MM.1S (cell line): ENCODE results near the gene PSTPIP2.
"Not testable (repeated sequence)": the region's sequence is repeated elsewhere in the genome, so short reads cannot be mapped to it uniquely, and the experiment has no call there.

ENCODE experiments used
- DNase-seq: peaks from one replicate; pipeline ENCODE4 v3.0.0-alpha.2; 2015
- H2AFZ ChIP-seq: fragments of 300-600 bp; sonication (generic); 2 replicates; pipeline ENCODE4 v1.6.0; 2016; ENCODE audit warnings: antibody characterized with exemption, low read length
- H3F3A ChIP-seq: fragments of 300-600 bp; sonication (generic); 2 replicates; pipeline ENCODE4 v1.6.1; 2016; ENCODE audit warnings: mild to moderate bottlenecking, antibody characterized with exemption, low read length, moderate library complexity, mixed read lengths; ENCODE audit not compliant: insufficient read depth
- H3K27ac ChIP-seq: fragments of 300-600 bp; sonication (generic); 2 replicates; pipeline ENCODE4 v1.5.1; 2016; ENCODE audit warnings: mild to moderate bottlenecking, low read length
- H3K27me3 ChIP-seq: fragments of 300-600 bp; sonication (generic); replicated peaks from 2 replicates; pipeline ENCODE4 v1.6.0; 2016; ENCODE audit warnings: low read length; ENCODE audit not compliant: insufficient read depth
- H3K36me3 ChIP-seq: fragments of 300-600 bp; sonication (generic); replicated peaks from 2 replicates; pipeline ENCODE4 v1.6.1; 2016; ENCODE audit warnings: mild to moderate bottlenecking, low read length, mixed read lengths; ENCODE audit not compliant: insufficient read depth
- H3K4me1 ChIP-seq: fragments of 300-600 bp; sonication (generic); 2 replicates; pipeline ENCODE4 v1.6.1; 2016; ENCODE audit warnings: low read length, mixed read lengths
- H3K4me2 ChIP-seq: fragments of 300-600 bp; sonication (generic); 2 replicates; pipeline ENCODE4 v1.6.0; 2016; ENCODE audit warnings: low read depth, low read length
- H3K4me3 ChIP-seq: fragments of 300-600 bp; sonication (generic); 2 replicates; pipeline ENCODE4 v1.5.1; 2016; ENCODE audit warnings: low read length, mixed read lengths
- H3K79me2 ChIP-seq: fragments of 300-600 bp; sonication (generic); 2 replicates; pipeline ENCODE4 v1.6.1; 2016; ENCODE audit warnings: mixed run types, low read length, mixed read lengths
- H3K9ac ChIP-seq: fragments of 300-600 bp; sonication (generic); 2 replicates; pipeline ENCODE4 v1.6.1; 2016; ENCODE audit warnings: low read length, mixed read lengths
- H3K9me2 ChIP-seq: fragments of 300-600 bp; sonication (generic); replicated peaks from 2 replicates; pipeline ENCODE4 v1.6.1; 2016; ENCODE audit warnings: mild to moderate bottlenecking, low read length, mixed read lengths; ENCODE audit not compliant: insufficient read depth
- H3K9me3 ChIP-seq: fragments of 300-600 bp; sonication (generic); replicated peaks from 2 replicates; pipeline ENCODE4 v1.6.1; 2016; ENCODE audit warnings: mild to moderate bottlenecking, low read length, mixed read lengths; ENCODE audit not compliant: insufficient read depth
- H4K20me1 ChIP-seq: fragments of 300-600 bp; sonication (generic); 2 replicates; pipeline ENCODE4 v1.6.1; 2016; ENCODE audit warnings: mild to moderate bottlenecking, low read length, moderate library complexity, mixed read lengths; ENCODE audit not compliant: insufficient read depth
- EZH2 ChIP-seq: fragments of 300-600 bp; sonication (generic); optimal IDR thresholded peaks from 2 replicates; pipeline ENCODE3; 2017; ENCODE audit warnings: low read depth, mild to moderate bottlenecking, antibody characterized with exemption, low read length, mixed read lengths
- EZH2phosphoT487 ChIP-seq: fragments of 300-600 bp; sonication (generic); IDR thresholded peaks from 2 replicates; pipeline ENCODE4 v1.6.1; 2018; ENCODE audit warnings: antibody characterized with exemption, low read length
- TF ChIP-seq, protein P1 (sequence below): fragments of 300-600 bp; sonication (generic); IDR thresholded peaks from 2 replicates; pipeline ENCODE4 v1.5.1; 2016; ENCODE audit warnings: antibody characterized with exemption, low read length, mixed read lengths

The PSTPIP2 gene

DNA sequence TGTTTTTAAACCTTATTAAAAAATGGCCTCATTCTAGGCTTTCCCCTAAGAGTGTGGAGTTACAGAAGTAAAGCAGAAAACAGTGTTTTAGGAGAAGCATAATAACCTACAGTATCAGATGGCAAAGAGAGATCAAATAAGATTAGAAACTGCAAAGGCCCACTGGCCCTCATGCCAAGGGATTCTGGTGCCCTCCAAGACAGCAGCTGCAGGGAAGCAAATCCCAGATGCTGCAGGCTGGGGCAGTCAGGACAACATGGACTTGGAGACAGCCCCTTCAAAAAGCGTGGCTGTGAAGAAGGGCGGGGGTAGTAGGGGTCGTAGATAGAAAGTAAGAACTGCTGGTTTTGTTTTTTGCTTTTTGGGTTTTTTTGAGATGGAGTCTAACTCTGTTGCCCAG, 76.6 kb downstream of the PSTPIP2 start:
- no peak overlapping the region for H3K27ac ChIP-seq
- H3K79me2 ChIP-seq: no peaks in the 10 kb centered on the region
- no peaks in the 10 kb centered on the region for H3K9me2 ChIP-seq
- no peak overlapping the region for H3K4me3 ChIP-seq
- no peaks in the 10 kb centered on the region for H3K9me3 ChIP-seq
- TF ChIP-seq EZH2phosphoT487: no peak
- TF ChIP-seq, protein P1, sequence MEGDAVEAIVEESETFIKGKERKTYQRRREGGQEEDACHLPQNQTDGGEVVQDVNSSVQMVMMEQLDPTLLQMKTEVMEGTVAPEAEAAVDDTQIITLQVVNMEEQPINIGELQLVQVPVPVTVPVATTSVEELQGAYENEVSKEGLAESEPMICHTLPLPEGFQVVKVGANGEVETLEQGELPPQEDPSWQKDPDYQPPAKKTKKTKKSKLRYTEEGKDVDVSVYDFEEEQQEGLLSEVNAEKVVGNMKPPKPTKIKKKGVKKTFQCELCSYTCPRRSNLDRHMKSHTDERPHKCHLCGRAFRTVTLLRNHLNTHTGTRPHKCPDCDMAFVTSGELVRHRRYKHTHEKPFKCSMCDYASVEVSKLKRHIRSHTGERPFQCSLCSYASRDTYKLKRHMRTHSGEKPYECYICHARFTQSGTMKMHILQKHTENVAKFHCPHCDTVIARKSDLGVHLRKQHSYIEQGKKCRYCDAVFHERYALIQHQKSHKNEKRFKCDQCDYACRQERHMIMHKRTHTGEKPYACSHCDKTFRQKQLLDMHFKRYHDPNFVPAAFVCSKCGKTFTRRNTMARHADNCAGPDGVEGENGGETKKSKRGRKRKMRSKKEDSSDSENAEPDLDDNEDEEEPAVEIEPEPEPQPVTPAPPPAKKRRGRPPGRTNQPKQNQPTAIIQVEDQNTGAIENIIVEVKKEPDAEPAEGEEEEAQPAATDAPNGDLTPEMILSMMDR: no peak
- H2AFZ ChIP-seq: no peak overlapping the region
- H3K4me2 ChIP-seq: no peak overlapping the region
- no peaks in the 10 kb centered on the region for H3K36me3 ChIP-seq
- no peak for DNase-seq
- no peak overlapping the region for H3K9ac ChIP-seq
- no peaks in the 10 kb centered on the region for H3K27me3 ChIP-seq
- no peaks in the 10 kb centered on the region for H3F3A ChIP-seq
- H4K20me1 ChIP-seq: no peaks in the 10 kb centered on the region
- H3K4me1 ChIP-seq: no peaks in the 10 kb centered on the region

DNA sequence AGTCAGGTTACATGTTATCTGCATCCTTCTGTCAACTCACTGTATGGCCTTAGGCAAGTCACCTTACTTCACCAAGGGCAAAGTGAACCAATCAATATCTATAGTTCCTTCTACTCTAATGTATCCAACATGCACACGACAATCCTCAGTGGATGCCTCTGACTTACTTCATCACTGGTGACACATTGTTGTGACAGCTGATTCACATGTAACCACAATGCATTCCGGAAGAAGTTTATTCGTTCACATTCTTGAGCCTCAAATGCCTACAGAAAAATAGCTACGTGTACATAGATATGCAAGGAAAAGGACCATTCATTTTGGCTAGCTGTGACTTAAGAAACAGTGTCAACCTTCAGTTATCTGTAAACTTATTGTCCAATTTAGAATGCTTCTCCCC, 78.6 kb downstream of the PSTPIP2 start:
- no peak for DNase-seq

DNA sequence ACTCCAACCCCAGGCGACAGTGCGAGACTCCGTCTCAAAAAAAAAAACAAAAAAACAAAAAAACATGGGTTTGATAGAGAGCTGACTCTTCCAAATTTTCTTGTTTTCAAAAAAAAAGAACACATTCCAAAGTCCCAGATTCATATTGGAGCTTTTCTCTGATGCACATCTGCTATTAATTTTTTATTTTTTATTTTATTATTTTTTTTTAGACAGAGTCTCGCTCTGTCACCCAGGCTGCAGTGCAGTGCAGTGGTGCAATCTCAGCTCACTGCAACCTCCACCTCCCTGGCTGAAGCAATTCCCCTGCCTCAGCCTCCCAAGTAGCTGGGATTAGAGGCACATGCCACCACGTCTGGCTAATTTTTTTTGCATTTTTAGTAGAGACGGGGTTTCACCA, 79.5 kb downstream of the PSTPIP2 start:
- H3F3A ChIP-seq, H3K9me2 ChIP-seq, H3K79me2 ChIP-seq, H3K9ac ChIP-seq, H3K27me3 ChIP-seq, H3K27ac ChIP-seq, H3K4me3 ChIP-seq, DNase-seq, H4K20me1 ChIP-seq, H3K36me3 ChIP-seq, H3K4me1 ChIP-seq, H3K4me2 ChIP-seq, H2AFZ ChIP-seq, H3K9me3 ChIP-seq: not testable (repeated sequence)

More for the DNA sequence above, 78.6 kb downstream of the PSTPIP2 start:
- Histone ChIP-seq H2AFZ (no peak overlapping the region), H3K4me3 (no peak overlapping the region), H3K4me2 (no peak overlapping the region), H3K9me2 (no peaks in the 10 kb centered on the region), H3K36me3 (no peaks in the 10 kb centered on the region), H3K27me3 (no peaks in the 10 kb centered on the region), H3F3A (no peaks in the 10 kb centered on the region), H3K9me3 (no peaks in the 10 kb centered on the region), H3K27ac (no peak overlapping the region), H4K20me1 (no peaks in the 10 kb centered on the region), H3K79me2 (no peaks in the 10 kb centered on the region), H3K9ac (no peak overlapping the region), H3K4me1 (no peaks in the 10 kb centered on the region)
- no peak for TF ChIP-seq EZH2phosphoT487
- TF ChIP-seq, protein P1: no peak
- TF ChIP-seq EZH2: no peak

DNA sequence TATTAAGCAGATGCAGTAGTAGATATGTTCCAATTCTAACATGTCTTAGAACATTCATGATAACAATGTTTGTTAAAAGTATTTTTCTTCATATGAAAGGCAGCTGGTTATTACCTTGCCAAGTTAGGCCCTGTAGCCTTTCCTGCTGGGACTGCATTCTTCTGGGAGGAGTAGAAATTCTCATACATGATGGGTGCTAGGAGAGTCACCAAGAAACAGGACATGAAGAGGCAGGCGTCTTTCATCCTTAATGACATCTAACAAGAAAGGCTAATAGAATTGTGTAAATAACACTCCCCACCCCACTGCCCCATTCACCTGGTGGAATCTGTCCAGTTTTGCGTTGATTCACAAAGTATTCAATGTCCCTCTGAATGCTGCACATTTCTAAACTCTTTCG, 80.3 kb downstream of the PSTPIP2 start:
- no peak overlapping the region for H3K4me2 ChIP-seq
- no peaks in the 10 kb centered on the region for H3K9me2 ChIP-seq
- no peaks in the 10 kb centered on the region for H3F3A ChIP-seq
- H3K79me2 ChIP-seq: no peaks in the 10 kb centered on the region
- no peak overlapping the region for H3K27ac ChIP-seq
- H4K20me1 ChIP-seq: no peaks in the 10 kb centered on the region
- H3K36me3 ChIP-seq: no peaks in the 10 kb centered on the region
- H3K9ac ChIP-seq: no peak overlapping the region
- no peaks in the 10 kb centered on the region for H3K4me1 ChIP-seq
- H2AFZ ChIP-seq: no peak overlapping the region
- no peak overlapping the region for H3K4me3 ChIP-seq
- H3K9me3 ChIP-seq: no peaks in the 10 kb centered on the region
- no peaks in the 10 kb centered on the region for H3K27me3 ChIP-seq
- TF ChIP-seq EZH2 (no peak), EZH2phosphoT487 (no peak)
- TF ChIP-seq, protein P1: no peak
- no peak for DNase-seq
